Hippocampal formation (tissue), 2 donors: ENCODE measurements around the gene PPIH.
"Not testable (repeated sequence)": the region's sequence is repeated elsewhere in the genome, so short reads cannot be mapped to it uniquely, and the experiment has no call there.

Experiments used
- DNase-seq, 2 donors: peaks; one replicate each; lab custom pipeline; 2025; lab: John Stamatoyannopoulos, UW

Gene PPIH

GRCh38 chr1:42657981-42658876 lies at the start of gene PPIH:
Gene PPIH, plus strand, starts transcription at chr1:42658423. Its CDS starts 24 bp downstream, at chr1:42658447.
- DNase-seq: peak; percentile 88 to 89

DNA sequence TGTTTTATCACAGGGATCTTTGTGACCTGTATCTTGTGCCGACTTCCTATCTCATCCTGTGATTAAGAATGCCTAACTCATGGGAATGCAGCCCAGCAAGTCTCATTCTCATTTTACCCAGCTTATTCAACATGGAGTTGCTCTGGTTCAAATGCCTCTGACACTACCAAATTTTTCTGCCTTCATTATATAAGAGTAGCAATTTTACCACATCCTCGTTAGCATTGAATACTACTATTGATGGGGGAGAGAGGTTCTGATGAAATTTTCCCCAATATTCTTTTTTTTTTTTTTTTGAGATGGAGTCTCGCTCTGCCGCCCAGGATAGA lies 44.5 kb upstream of the PPIH start:
- no peak for DNase-seq

DNA sequence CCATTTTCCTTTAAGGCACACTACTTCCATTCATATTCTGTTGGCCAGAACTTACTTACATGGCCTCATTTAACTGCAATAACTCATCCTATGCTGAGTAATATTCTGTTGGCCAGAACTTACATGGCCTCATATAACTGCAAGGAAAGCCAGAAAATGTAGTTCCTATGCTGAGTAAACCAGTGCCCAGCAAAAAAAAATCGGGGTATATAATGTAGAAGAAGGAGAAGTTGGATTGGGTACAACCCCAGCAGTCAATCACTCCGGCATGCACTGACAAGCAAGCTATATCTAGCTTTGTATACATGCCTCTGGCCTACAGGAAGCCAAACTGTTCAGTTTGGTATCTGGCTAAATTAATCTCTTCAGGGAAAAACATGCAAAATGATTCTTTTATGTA lies 39.4 kb upstream of the PPIH start:
- no peak for DNase-seq

DNA sequence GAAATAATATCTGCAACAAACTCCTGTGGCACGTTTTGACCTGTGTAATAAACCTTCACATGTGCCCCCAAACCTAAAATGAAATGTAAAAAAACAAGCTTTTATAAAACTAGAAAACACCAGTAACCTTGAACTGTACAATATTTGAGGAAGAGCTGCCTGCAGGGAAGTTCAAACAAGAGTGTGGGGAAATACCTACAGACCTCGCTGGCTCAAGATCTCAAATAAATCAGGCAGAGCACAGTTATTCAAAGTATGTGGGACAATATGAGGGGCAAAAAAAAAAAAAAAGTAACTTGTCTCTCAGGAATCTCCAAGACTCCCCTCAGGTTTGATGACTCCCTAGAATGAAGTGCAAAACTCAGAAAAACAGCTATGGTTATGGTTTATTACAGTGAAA lies 37.9 kb upstream of the PPIH start:
- no peak for DNase-seq

DNA sequence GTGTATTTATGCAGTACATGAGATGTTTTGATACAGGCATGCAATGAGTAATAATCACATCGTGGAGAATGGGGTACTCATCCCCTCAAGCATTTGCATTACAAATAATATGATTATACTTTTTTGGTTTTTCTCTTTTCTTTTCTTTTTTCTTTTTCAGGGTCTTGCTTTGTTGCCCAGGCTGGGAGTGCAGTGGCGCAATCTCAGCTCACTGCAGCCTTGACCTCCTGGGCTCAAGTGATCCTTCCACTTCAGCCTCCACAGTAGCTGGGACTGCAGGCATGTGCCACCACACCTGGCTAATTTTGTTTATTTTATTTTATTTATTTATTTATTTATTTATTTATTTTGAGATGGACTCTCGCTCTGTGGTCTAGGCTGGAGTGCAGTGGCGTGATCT lies 37.0 kb upstream of the PPIH start:
- not testable (repeated sequence) for DNase-seq

DNA sequence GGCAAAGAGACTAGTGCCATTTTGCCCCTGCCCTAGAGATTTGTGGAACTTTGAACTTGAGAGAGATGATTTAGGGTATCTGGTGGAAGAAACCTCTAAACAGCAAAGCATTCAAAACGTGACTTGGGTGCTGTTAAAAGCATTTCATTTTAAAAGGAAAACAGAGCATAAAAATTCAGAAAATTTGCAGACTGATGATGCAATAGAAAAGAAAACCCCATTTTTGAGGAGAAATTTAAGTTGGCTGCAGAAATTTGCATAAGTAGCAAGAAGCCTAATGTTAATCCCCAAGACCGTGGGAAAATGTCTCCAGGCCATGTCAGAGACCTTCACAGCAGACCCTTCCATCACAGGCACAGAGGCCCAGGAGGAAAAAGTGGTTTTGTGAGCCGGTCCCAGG lies 31.0 kb upstream of the PPIH start:
- not testable (repeated sequence) for DNase-seq

GRCh38 chr1:42639116-42639515 lies 19.1 kb upstream of the PPIH start:
- no peak for DNase-seq

DNA sequence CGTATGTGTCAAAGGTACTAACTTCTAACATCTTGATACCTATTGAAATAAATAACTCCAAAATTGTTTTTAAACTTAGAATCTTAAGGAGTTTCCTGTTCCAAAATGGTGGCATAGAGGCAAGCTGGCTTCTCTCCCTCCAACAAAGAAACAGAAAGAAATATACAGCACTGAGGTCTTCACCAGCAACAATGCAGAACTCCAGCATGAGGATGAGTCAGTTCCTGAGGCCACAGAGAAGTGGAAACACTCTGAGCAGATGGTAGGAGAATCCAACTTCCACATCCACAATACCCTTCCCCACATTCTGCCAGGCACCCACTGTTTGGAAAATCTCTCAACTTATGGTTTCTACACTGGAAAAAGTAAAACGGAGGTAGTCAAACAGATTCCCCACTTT lies 12.2 kb upstream of the PPIH start:
- DNase-seq: no peak

DNA sequence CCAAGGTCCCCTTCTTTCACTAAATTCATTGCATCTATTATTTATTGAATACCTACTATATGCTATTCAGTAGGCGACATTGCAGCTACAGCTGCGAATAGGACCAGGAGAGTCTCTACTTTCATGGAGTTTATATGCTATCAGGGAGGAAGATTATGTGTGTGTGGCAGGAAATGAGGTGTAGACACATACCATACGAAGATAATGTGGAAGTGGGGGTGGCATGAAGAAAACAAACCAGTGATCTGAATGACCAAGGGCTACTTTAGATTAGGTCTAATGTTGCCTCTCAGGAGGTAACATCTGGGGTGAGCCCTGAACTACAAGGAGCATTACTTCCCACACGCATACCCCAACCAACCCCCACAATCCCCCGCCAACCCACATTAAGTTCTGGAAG lies 1.0 kb upstream of the PPIH start:
- DNase-seq: no peak

DNA sequence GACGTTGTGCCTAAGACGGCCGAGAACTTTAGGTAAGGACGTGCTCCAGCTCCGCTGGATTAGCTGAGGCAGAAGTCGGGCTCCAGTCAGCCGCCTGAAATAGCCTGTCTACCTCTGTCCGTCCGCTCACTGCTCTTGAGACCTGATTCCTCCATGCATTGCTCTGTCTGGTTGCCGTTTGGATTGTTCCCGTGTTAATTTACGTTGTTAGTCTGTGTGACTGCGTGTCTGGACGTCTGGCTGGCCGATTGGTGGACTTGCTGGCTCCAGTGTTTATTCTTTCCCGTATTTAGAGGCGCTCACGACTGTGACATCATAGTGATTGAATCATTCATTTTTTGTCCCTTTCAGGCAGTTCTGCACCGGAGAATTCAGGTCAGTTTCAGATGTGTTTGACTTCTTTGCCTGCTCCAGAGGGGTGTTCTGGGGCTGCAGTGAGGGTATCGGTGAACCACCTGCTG lies 684 bp downstream of the PPIH start:
- DNase-seq: no peak

- no peak for DNase-seq
Observed at GRCh38 chr1:42660907-42661500, 2.8 kb downstream of the PPIH start.

DNA sequence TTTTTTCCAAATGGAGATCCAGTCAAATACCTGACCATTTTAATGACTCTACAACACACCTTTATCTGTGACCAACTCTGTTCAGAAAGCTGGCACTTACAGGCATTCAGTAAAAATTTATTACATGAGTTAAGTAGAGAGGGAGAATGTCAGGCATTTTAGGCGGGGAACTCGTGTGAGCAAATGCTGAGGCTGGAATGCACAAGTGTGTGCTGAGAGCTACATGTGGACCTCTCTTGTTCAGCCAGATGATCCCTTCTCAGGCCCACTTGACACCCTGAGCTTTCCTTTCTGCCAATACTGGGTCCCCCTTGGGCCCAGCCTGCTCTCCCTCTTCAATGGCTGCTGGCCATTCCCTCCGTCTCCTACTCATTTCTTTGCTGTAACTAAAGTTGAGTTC lies 11.7 kb downstream of the PPIH start:
- DNase-seq: no peak

DNA sequence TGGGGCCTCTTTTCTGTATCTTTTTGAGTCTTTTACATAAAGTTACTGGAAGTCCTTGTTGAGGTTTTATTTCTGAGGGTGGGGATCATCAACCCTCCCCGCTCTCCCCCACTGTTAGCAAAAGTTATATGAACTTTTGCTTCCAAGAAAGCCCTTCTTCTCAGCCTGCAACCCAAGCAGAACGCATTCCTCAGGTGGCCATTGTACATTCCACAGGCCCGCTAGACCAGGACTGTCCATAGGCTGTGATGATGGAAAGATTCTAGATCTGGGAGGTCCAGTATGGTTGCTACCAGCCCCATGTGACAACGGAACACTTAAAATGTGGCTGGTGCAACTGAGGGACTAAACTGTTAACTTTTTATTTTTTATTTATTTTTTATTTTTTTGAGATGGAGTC lies 12.2 kb downstream of the PPIH start:
- DNase-seq: no peak

DNA sequence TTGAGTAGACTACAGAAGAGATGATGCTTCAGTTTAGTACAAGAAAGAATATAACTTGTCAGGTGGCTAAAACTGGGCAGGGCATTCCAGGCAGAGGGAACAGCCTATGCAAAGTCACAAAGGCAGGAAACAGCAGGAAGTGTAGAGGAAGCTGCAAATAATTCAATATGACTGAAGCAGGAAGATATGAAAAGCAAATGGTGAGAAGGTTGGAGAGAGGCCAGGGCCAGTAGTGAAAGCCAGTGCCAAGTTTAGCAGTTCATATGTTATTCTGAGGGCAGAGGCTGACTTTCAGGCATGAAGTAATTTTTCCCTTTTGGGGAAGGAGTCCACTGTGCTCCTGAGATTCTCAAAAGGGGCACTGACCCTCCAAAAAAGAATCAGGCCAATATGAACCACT lies 16.0 kb downstream of the PPIH start:
- DNase-seq: no peak

DNA sequence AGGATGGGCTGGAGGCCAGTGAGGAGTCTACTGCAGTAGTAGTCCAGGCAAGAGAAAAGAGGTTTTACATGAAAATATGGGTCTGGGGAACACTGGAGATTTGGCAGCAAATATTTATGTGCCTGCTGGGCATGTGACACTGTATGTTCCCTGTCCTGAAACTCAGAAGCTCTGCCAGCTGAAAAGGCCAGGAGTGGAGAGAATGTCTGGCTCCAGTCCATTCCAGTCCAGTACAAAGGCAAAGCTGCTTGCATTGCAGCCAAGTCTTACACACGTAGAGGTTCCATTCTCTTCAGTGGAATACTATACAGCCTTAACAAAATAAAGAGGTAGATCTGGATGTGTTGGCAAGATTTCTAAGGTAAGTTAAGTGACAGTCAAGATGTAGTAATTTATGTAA lies 16.5 kb downstream of the PPIH start:
- no peak for DNase-seq

GRCh38 chr1:42675467-42675866 lies 17.2 kb downstream of the PPIH start:
- DNase-seq: no peak

DNA sequence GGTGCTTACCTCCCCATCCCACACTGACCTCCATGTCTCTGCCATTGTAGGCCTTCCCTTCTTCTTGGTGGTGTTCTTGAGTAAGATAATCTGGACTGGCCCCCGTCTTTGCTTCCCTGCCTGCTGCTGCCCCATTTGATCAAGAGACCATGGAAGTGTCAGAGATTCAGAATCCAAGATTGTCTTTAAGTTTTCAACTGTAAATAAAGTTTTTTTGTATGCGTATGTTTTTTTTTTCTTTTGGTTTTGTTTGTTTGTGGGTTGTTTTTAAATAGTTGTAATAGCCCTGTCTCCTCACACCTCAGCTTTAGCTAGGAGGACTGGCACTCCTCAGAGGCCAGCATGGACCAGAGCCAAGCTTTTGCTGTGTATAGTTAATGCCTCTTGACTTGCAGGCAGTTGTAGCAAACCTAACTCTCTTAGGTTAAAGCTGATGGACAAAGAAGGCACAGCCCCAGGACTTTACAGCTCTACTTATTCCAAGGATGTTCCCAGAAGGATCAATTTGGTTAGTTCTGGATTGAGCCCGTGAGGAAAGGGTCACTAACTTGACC lies 18.4 kb downstream of the PPIH start:
- DNase-seq: no peak

DNA sequence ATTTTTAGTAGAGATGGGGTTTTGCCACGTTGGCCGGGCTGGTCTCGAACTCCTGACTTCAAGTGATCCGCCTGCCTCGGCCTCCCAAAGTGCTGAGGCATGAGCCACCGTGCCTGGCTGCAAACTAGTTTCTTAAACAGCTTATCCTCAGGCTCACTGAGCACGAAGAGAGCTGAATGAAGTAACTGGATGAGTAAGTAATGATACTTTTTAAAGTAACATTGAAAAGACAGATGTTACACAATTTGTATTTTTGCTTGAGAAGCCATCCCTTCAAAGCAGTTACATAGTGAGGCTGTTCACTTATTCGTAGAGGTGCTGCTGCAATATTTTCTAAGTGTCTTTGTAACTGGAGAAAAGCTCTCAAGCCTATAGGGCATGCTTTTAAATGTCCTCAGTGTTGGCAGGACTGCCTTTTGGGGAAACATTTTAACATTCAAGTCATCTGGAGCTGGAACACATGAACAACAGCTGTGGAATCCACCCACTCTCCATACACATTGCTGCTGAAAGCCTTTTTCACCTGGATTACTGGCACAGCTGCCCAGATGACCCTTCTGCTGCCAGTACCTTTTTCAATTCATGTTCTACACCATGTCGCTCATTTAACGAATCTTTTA lies 21.3 kb downstream of the PPIH start:
- no peak for DNase-seq

DNA sequence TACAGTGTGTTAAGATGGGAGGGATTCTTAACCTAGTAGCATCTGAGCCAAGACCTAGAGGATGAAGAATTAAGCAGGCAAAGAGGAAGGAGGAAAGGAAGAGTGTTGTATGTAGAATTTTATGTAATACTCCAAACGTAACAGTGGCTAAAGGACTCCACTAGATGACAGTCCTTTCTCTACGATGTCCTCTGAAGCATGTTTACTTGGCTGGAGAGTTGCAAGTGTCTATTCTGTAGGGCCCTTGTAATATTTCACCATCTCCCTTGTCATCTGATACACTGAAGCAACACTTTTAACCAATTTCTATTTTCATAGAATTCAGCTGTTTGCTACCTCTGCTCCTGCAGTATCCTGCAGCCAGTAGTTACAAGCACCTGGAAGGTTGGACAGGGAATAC lies 21.8 kb downstream of the PPIH start:
- no peak for DNase-seq

DNA sequence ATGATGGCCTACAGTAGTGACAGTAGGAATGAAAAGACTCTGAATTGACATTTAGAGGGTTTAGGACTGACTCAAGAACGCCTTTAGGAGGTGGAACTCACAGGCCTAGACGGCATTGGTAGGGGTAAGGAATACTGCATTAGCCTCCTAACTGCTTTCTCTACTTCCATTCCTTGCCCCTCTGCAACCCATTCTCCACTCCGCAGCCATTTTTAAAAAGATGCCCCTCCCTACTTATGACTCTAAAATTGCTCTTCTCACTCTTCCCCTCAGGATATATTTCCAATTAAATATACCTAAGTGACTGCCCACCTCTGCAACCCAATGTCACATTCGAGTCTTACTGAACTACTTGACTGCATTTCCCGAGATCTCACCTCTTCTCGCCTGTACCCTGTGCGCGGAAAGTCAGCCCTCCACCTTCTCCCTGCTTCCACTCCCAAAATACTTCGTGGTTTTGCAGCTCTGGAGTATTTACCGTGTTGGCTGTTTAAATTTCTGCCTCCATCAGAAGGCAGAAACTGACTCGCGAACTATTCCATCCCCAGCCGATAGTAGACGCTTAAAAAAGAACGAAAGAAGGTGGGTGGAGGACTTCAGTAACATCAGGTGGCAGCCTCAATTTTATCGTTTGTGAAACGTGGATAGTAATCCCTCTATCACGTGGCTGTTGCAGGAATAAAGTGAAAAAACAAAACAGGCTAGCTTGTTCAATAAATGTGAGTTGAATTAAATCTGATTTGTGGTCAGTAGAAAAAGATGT lies 22.9 kb downstream of the PPIH start:
- peak in 1 of 2 donors; percentile 31 for DNase-seq

GRCh38 chr1:42681741-42682483 lies 23.7 kb downstream of the PPIH start, which contains the start of gene YBX1:
Gene YBX1, plus strand, starts transcription at chr1:42682418. Its CDS starts 148 bp downstream, at chr1:42682566.
- peak; percentile 96 to 98 for DNase-seq

- DNase-seq: not testable (repeated sequence)
Observed at GRCh38 chr1:42682484-42682738, 24.2 kb downstream of the PPIH start.
